ENCODE results near the gene C1orf74.

DNA sequence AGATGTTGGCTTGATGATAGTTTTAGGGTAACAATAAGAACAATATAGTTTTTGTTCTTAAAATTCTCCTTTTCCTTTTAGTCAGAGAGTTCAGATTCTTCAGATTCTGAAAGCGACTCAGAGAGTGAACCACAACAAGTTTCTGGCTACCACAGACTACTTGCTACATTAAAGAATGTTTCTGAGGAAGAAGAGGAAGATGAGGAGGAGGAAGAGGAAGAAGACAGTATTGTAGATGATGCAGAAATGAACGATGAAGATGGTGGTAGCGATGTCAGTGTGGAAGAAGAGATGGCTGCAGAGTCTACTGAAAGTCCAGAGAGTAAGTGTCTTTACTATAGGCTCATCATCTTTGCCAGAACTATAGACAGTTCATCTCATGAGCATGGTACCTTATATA lies 46.4 kb upstream of the C1orf74 start:
- TF ChIP-seq POLR2A (IDR thresholded peaks at IDR 0.05) (no peak), CTCF (IDR thresholded peaks at IDR 0.05) (no peak)
